OCI-LY1 (cell line): ENCODE data around the gene FGF14.

ENCODE experiments used
- H2AFZ ChIP-seq: fragments of 200-600 bp; sonication (generic), shearing (Covaris generic); 2 replicates; pipeline ENCODE4 v1.6.0; 2014; ENCODE audit warnings: antibody characterized with exemption, mild to moderate bottlenecking, low read length
- H3F3A ChIP-seq: fragments of 200-600 bp; sonication (generic), shearing (Covaris generic); 2 replicates; pipeline ENCODE4 v1.6.0; 2014; ENCODE audit warnings: mild to moderate bottlenecking, antibody characterized with exemption, low read length, moderate library complexity; ENCODE audit not compliant: insufficient read depth
- H3K27ac ChIP-seq: fragments of 200-600 bp; sonication (generic); 2 replicates; pipeline ENCODE4 v1.5.1; 2014; ENCODE audit warnings: low read length, mixed run types, mild to moderate bottlenecking, low read depth; ENCODE audit not compliant: poor library complexity, severe bottlenecking
- H3K27me3 ChIP-seq: fragments of 200-600 bp; sonication (generic); 2 replicates; pipeline ENCODE4 v1.6.0; 2014; ENCODE audit warnings: antibody characterized with exemption, mild to moderate bottlenecking, low read length, moderate library complexity; ENCODE audit not compliant: insufficient read depth
- H3K36me3 ChIP-seq: fragments of 200-600 bp; sonication (generic); 2 replicates; pipeline ENCODE4 v1.6.1; 2014; ENCODE audit warnings: mild to moderate bottlenecking, antibody characterized with exemption, low read length, moderate library complexity, mixed read lengths; ENCODE audit not compliant: insufficient read depth
- H3K4me1 ChIP-seq: fragments of 200-600 bp; sonication (generic); 2 replicates; pipeline ENCODE4 v1.5.1; 2014; ENCODE audit warnings: mild to moderate bottlenecking, low read length, moderate library complexity; ENCODE audit not compliant: insufficient read depth, severe bottlenecking
- H3K4me2 ChIP-seq: fragments of 200-600 bp; sonication (generic), shearing (Covaris generic); 2 replicates; pipeline ENCODE4 v1.6.1; 2014; ENCODE audit warnings: low read length
- H3K4me3 ChIP-seq: fragments of 200-600 bp; sonication (generic); 2 replicates; pipeline ENCODE4 v1.5.1; 2014; ENCODE audit warnings: low read length, low read depth, mild to moderate bottlenecking, mixed read lengths; ENCODE audit not compliant: poor library complexity, severe bottlenecking
- H3K79me2 ChIP-seq: fragments of 200-600 bp; shearing (Covaris generic); 2 replicates; pipeline ENCODE4 v1.6.1; 2016; ENCODE audit warnings: mixed run types, low read length, mixed read lengths; ENCODE audit not compliant: insufficient read depth
- H3K9ac ChIP-seq: fragments of 200-600 bp; sonication (generic), shearing (Covaris generic); 2 replicates; pipeline ENCODE4 v1.6.1; 2014; ENCODE audit warnings: mild to moderate bottlenecking, low read length, mixed read lengths
- H3K9me2 ChIP-seq: fragments of 200-600 bp; sonication (generic), shearing (Covaris generic); 2 replicates; pipeline ENCODE4 v1.6.1; 2014; ENCODE audit warnings: low read depth, mild to moderate bottlenecking, low read length, mixed read lengths
- H3K9me3 ChIP-seq: fragments of 200-600 bp; shearing (Covaris generic); 2 replicates; pipeline ENCODE4 v1.6.1; 2014; ENCODE audit warnings: low read length, mixed read lengths
- H4K20me1 ChIP-seq: fragments of 200-600 bp; sonication (generic), shearing (Covaris generic); 2 replicates; pipeline ENCODE4 v1.6.0; 2016; ENCODE audit warnings: mild to moderate bottlenecking, low read length; ENCODE audit not compliant: insufficient read depth
- EZH2 ChIP-seq: fragments of 200-600 bp; sonication (generic), shearing (Covaris generic); IDR thresholded peaks from 2 replicates; pipeline ENCODE4 v1.8.0; 2017; ENCODE audit warnings: borderline replicate concordance, mixed run types, mild to moderate bottlenecking, antibody characterized with exemption, low read length, moderate library complexity, mixed read lengths
- TF ChIP-seq, protein P1 (sequence below): fragments of 200-600 bp; sonication (generic), shearing (Covaris generic); IDR thresholded peaks from 2 replicates; pipeline ENCODE4 v1.5.1; 2017; ENCODE audit warnings: mild to moderate bottlenecking, antibody characterized with exemption, low read length, moderate library complexity, mixed read lengths

Gene FGF14

GRCh38 chr13:102045731-102046130, 356.1 kb downstream of the FGF14 start:
- TF ChIP-seq EZH2: no peak
- TF ChIP-seq, protein P1, sequence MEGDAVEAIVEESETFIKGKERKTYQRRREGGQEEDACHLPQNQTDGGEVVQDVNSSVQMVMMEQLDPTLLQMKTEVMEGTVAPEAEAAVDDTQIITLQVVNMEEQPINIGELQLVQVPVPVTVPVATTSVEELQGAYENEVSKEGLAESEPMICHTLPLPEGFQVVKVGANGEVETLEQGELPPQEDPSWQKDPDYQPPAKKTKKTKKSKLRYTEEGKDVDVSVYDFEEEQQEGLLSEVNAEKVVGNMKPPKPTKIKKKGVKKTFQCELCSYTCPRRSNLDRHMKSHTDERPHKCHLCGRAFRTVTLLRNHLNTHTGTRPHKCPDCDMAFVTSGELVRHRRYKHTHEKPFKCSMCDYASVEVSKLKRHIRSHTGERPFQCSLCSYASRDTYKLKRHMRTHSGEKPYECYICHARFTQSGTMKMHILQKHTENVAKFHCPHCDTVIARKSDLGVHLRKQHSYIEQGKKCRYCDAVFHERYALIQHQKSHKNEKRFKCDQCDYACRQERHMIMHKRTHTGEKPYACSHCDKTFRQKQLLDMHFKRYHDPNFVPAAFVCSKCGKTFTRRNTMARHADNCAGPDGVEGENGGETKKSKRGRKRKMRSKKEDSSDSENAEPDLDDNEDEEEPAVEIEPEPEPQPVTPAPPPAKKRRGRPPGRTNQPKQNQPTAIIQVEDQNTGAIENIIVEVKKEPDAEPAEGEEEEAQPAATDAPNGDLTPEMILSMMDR: no peak

DNA sequence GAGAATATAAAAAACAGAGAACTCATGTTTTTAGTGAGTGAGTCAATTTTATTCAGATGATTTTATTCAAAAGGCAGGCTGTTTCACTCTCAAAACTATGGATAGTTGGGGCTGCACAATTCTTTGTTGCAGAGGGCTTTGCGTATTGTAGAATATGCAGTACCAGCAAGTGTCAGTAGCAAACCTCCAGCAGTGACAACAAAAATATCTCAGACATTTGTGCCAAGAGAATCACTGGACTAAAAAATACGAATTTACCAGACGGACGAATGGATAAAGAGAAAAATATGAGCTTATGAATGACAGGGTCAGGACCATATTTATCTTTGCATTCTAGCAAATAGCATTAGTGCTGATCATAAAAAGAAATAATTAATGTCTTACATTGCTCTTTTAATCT, 359.1 kb downstream of the FGF14 start:
- Histone ChIP-seq H3K4me1 (no peaks in the 10 kb centered on the region), H3F3A (no peaks in the 10 kb centered on the region), H3K27ac (no peak overlapping the region), H3K4me2 (no peak overlapping the region), H3K9me3 (no peaks in the 10 kb centered on the region), H3K9ac (no peak overlapping the region), H3K79me2 (no peaks in the 10 kb centered on the region), H3K4me3 (no peak overlapping the region), H3K9me2 (no peaks in the 10 kb centered on the region), H2AFZ (no peak overlapping the region), H3K36me3 (no peaks in the 10 kb centered on the region), H4K20me1 (no peaks in the 10 kb centered on the region), H3K27me3 (no peaks in the 10 kb centered on the region)
- no peak for TF ChIP-seq EZH2
- TF ChIP-seq, protein P1: no peak

More at GRCh38 chr13:102045731-102046130, 356.1 kb downstream of the FGF14 start:
- Histone ChIP-seq H3K9ac (no peak overlapping the region), H3K4me2 (no peak overlapping the region), H3K9me3 (no peaks in the 10 kb centered on the region), H3K79me2 (no peaks in the 10 kb centered on the region), H3K27ac (no peak overlapping the region), H3K27me3 (no peaks in the 10 kb centered on the region), H3K4me3 (no peak overlapping the region), H3K36me3 (no peaks in the 10 kb centered on the region), H3F3A (no peaks in the 10 kb centered on the region), H3K4me1 (no peaks in the 10 kb centered on the region), H4K20me1 (no peaks in the 10 kb centered on the region), H2AFZ (no peak overlapping the region), H3K9me2 (no peaks in the 10 kb centered on the region)

GRCh38 chr13:102041544-102041943, 360.3 kb downstream of the FGF14 start:
- no peak overlapping the region for H3K4me3 ChIP-seq
- TF ChIP-seq EZH2: no peak
- TF ChIP-seq, protein P1: no peak
- H3K4me2 ChIP-seq: no peak overlapping the region
- H3K9me2 ChIP-seq: no peaks in the 10 kb centered on the region
- no peaks in the 10 kb centered on the region for H4K20me1 ChIP-seq
- H2AFZ ChIP-seq: no peak overlapping the region
- H3K9ac ChIP-seq: no peak overlapping the region
- H3K79me2 ChIP-seq: no peaks in the 10 kb centered on the region
- no peaks in the 10 kb centered on the region for H3K36me3 ChIP-seq
- no peak overlapping the region for H3K27ac ChIP-seq
- no peaks in the 10 kb centered on the region for H3F3A ChIP-seq
- no peaks in the 10 kb centered on the region for H3K4me1 ChIP-seq
- no peaks in the 10 kb centered on the region for H3K9me3 ChIP-seq
- H3K27me3 ChIP-seq: no peaks in the 10 kb centered on the region
